ENCODE data around the gene SCD5.
A peak's percentile ranks its signal among the peaks of the same experiment; 100 is the strongest.

The SCD5 gene

GRCh38 chr4:82797405-82798111 lies 1.0 kb downstream of the SCD5 start:
- Histone ChIP-seq H3K9ac (peak overlapping the region; percentile 78), H3K27me3 (peaks cover 5% of the 10 kb centered on the region), H3K4me2 (peak overlapping the region; percentile 83), H3K27ac (no peak overlapping the region), H3K4me3 (peak overlapping the region; percentile 87), H3K36me3 (peaks cover 15% of the 10 kb centered on the region), H3K9me3 (no peaks in the 10 kb centered on the region), H4K20me1 (peaks cover 24% of the 10 kb centered on the region), H3K4me1 (peaks cover 33% of the 10 kb centered on the region)
- TF ChIP-seq Cebpa-rat (IDR thresholded peaks at IDR 0.05): no peak

- peaks cover 5% of the 10 kb centered on the region for H3K27me3 ChIP-seq
- H4K20me1 ChIP-seq: peaks cover 30% of the 10 kb centered on the region
- no peaks in the 10 kb centered on the region for H3K9me3 ChIP-seq
- H3K4me3 ChIP-seq: peak overlapping the region; percentile 87
- H3K9ac ChIP-seq: no peak overlapping the region
- H3K4me2 ChIP-seq: peak overlapping the region; percentile 83
- peaks cover 15% of the 10 kb centered on the region for H3K36me3 ChIP-seq
- H3K4me1 ChIP-seq: peaks cover 33% of the 10 kb centered on the region
- no peak overlapping the region for H3K27ac ChIP-seq
- no peak for TF ChIP-seq Cebpa-rat (IDR thresholded peaks at IDR 0.05)
These were observed 1.6 kb downstream of the SCD5 start for GRCh38 chr4:82797040-82797404.

- Histone ChIP-seq H3K9ac (no peak overlapping the region), H3K36me3 (peaks cover 15% of the 10 kb centered on the region), H3K4me2 (no peak overlapping the region), H4K20me1 (peaks cover 49% of the 10 kb centered on the region), H3K9me3 (no peaks in the 10 kb centered on the region), H3K4me3 (no peak overlapping the region), H3K27me3 (no peaks in the 10 kb centered on the region), H3K27ac (no peak overlapping the region), H3K4me1 (peaks cover 18% of the 10 kb centered on the region)
- TF ChIP-seq Cebpa-rat (IDR thresholded peaks at IDR 0.05): no peak
These were observed 5.5 kb downstream of the SCD5 start for GRCh38 chr4:82792912-82793649.

- Histone ChIP-seq H3K4me3 (no peak overlapping the region), H3K4me1 (peaks cover 2% of the 10 kb centered on the region), H3K36me3 (peaks cover 22% of the 10 kb centered on the region), H3K4me2 (no peak overlapping the region), H3K27me3 (no peaks in the 10 kb centered on the region), H4K20me1 (peaks cover 33% of the 10 kb centered on the region), H3K9ac (no peak overlapping the region), H3K27ac (no peak overlapping the region), H3K9me3 (no peaks in the 10 kb centered on the region)
- TF ChIP-seq Cebpa-rat (IDR thresholded peaks at IDR 0.05): no peak
These were observed 7.4 kb downstream of the SCD5 start for GRCh38 chr4:82791179-82791578.

GRCh38 chr4:82790060-82790660 lies 8.4 kb downstream of the SCD5 start:
- Histone ChIP-seq H3K27me3 (no peaks in the 10 kb centered on the region), H3K4me1 (peaks cover 5% of the 10 kb centered on the region), H4K20me1 (peaks cover 32% of the 10 kb centered on the region; the same call in 1 of the 2 replicates), H3K36me3 (peaks cover 18% of the 10 kb centered on the region), H3K4me2 (no peak overlapping the region), H3K9ac (no peak overlapping the region), H3K9me3 (no peaks in the 10 kb centered on the region), H3K4me3 (no peak overlapping the region), H3K27ac (no peak overlapping the region)
- TF ChIP-seq Cebpa-rat (IDR thresholded peaks at IDR 0.05): no peak

- H3K36me3 ChIP-seq: peaks cover 12% of the 10 kb centered on the region
- no peak for TF ChIP-seq Cebpa-rat (IDR thresholded peaks at IDR 0.05)
- peaks cover 13% of the 10 kb centered on the region for H3K4me1 ChIP-seq
- no peak overlapping the region for H3K27ac ChIP-seq
- no peaks in the 10 kb centered on the region for H3K27me3 ChIP-seq
- H3K9me3 ChIP-seq: no peaks in the 10 kb centered on the region
- H3K4me3 ChIP-seq: no peak overlapping the region
- H3K9ac ChIP-seq: no peak overlapping the region
- no peak overlapping the region for H3K4me2 ChIP-seq
- peaks cover 37% of the 10 kb centered on the region; the same call in 1 of the 2 replicates for H4K20me1 ChIP-seq
These were observed 9.4 kb downstream of the SCD5 start for GRCh38 chr4:82789025-82789776.

GRCh38 chr4:82787342-82787741 lies 11.3 kb downstream of the SCD5 start:
- no peak for TF ChIP-seq Cebpa-rat (IDR thresholded peaks at IDR 0.05)
- no peak overlapping the region for H3K4me3 ChIP-seq
- no peak overlapping the region for H3K4me2 ChIP-seq
- no peak overlapping the region for H3K9ac ChIP-seq
- H3K27ac ChIP-seq: no peak overlapping the region
- peaks cover 27% of the 10 kb centered on the region; the same call in 1 of the 2 replicates for H4K20me1 ChIP-seq
- H3K36me3 ChIP-seq: peaks cover 7% of the 10 kb centered on the region
- H3K9me3 ChIP-seq: no peaks in the 10 kb centered on the region
- H3K4me1 ChIP-seq: peaks cover 13% of the 10 kb centered on the region
- no peaks in the 10 kb centered on the region for H3K27me3 ChIP-seq

- Histone ChIP-seq H3K4me2 (no peak overlapping the region), H3K4me1 (peaks cover 17% of the 10 kb centered on the region), H3K27ac (no peak overlapping the region)
These were observed 11.8 kb downstream of the SCD5 start for GRCh38 chr4:82786828-82787227.

GRCh38 chr4:82785611-82786400 lies 12.8 kb downstream of the SCD5 start:
- Histone ChIP-seq H3K27ac (no peak overlapping the region), H3K4me1 (peaks cover 28% of the 10 kb centered on the region), H3K9me3 (no peaks in the 10 kb centered on the region), H3K4me2 (0 out of 2 replicates have a peak overlapping the region, but pooled peaks have one; percentile 22), H3K36me3 (peaks cover 7% of the 10 kb centered on the region), H4K20me1 (peaks cover 24% of the 10 kb centered on the region), H3K9ac (no peak overlapping the region), H3K4me3 (no peak overlapping the region), H3K27me3 (no peaks in the 10 kb centered on the region)
- TF ChIP-seq Cebpa-rat (IDR thresholded peaks at IDR 0.05): no peak

More at GRCh38 chr4:82786828-82787227, 11.8 kb downstream of the SCD5 start:
- no peak overlapping the region for H3K4me3 ChIP-seq
- peaks cover 21% of the 10 kb centered on the region; the same call in 1 of the 2 replicates for H4K20me1 ChIP-seq
- no peak overlapping the region for H3K9ac ChIP-seq
- no peaks in the 10 kb centered on the region for H3K9me3 ChIP-seq
- TF ChIP-seq Cebpa-rat (IDR thresholded peaks at IDR 0.05): no peak
- peaks cover 7% of the 10 kb centered on the region for H3K36me3 ChIP-seq
- no peaks in the 10 kb centered on the region for H3K27me3 ChIP-seq
